LNCaP clone FGC (cell line): Measurements from ENCODE around the gene PADI2.

Experiments
- DNase-seq: peaks from one replicate; pipeline ENCODE4 v3.0.0-alpha.2; 2011; ENCODE audit warnings: low read depth
- H3K4me3 ChIP-seq: 2 replicates; pipeline ENCODE4 v1.5.1; 2011; ENCODE audit warnings: mild to moderate bottlenecking, low read depth, low read length, control low read depth
- TF ChIP-seq, protein P1 (sequence below): IDR thresholded peaks from 2 replicates; pipeline ENCODE4 v1.5.1; 2012; ENCODE audit warnings: mild to moderate bottlenecking; ENCODE audit not compliant: control insufficient read depth, insufficient read depth; ENCODE audit errors: extremely low read depth

Gene PADI2

DNA sequence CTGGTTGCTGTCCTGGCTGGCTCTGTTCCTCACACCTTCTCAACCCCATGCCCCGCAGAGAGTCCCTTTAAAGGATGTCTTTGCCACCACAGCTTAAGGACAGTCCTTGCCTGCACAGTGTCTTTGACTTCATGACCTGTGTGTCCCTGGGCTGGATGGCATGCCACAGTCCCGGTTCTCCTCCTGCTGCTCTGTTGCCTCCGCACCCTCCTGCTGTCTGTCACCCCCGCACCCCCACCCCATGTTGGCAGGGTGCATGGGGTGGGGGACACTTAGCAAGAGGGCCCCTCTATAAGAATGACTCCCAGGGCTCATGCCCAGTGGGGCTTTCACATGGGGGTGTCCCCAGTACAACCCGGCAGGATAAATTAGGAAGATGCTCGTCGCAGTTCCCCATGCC is 44.1 kb upstream of the PADI2 start:
- no peak for DNase-seq
- TF ChIP-seq, protein P1, sequence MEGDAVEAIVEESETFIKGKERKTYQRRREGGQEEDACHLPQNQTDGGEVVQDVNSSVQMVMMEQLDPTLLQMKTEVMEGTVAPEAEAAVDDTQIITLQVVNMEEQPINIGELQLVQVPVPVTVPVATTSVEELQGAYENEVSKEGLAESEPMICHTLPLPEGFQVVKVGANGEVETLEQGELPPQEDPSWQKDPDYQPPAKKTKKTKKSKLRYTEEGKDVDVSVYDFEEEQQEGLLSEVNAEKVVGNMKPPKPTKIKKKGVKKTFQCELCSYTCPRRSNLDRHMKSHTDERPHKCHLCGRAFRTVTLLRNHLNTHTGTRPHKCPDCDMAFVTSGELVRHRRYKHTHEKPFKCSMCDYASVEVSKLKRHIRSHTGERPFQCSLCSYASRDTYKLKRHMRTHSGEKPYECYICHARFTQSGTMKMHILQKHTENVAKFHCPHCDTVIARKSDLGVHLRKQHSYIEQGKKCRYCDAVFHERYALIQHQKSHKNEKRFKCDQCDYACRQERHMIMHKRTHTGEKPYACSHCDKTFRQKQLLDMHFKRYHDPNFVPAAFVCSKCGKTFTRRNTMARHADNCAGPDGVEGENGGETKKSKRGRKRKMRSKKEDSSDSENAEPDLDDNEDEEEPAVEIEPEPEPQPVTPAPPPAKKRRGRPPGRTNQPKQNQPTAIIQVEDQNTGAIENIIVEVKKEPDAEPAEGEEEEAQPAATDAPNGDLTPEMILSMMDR: no peak
- no peak overlapping the region for H3K4me3 ChIP-seq

DNA sequence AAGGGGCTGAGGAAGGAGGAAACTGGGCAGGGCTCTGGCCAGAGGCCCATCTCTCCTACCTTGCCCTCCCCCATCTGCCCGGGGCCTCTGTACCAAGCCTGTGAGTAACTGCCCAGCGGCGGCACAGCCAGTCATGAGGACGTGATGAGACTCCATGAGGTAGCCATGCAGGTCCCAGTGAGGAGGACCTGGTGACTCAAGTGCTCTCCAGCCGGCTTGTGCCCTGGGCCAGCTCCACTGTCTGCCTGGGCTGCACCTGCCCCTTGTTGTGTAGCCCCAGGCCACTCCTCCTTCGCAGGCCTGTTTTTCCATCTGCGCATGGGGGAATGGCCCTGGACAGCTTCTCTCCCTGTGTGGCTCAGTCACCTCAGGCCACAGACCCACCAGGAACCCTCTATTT is 43.7 kb upstream of the PADI2 start:
- DNase-seq: no peak
- TF ChIP-seq, protein P1: no peak
- H3K4me3 ChIP-seq: no peak overlapping the region

DNA sequence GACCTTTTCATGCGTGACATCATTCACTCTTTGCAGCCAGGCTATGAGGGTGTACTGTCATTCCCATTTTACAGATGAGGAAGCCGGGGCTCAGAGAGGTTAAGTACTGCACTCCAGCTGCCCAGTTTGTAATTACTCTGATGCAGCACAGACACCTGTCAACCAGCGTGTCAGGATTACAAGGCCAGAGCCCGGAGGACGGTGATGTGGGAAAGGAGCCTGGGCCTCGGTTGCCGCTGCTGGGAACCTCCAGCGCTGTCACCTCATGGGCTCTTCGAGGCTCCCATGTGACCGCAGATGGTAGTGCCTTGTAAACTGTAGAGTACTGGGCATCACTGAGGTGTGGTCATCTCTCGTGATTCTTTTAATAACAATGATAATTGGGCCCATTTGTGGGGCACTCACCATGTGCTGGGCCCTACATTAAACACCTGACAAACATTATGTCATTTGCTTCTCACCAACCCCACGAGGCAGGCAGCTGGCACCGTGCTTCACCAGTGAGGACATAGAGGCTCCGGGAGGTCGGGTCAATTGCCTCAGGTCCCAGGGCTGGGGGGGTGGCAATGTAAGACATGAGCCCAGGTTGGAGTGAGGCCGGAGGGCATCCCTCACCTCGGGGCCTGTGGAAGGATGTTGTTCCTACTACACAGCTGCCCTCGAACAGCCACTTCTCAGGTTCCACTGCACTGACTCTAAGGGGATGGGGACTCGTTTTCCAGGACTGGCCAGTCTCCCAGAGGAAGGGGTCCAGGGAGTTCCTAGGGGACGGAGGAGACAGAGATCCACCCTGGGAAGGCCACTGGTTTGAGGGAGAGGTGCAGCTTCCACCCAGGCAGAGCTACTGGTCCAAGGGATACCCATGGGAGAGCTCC is 42.9 kb upstream of the PADI2 start:
- TF ChIP-seq, protein P1: no peak
- DNase-seq: no peak
- no peak overlapping the region for H3K4me3 ChIP-seq

DNA sequence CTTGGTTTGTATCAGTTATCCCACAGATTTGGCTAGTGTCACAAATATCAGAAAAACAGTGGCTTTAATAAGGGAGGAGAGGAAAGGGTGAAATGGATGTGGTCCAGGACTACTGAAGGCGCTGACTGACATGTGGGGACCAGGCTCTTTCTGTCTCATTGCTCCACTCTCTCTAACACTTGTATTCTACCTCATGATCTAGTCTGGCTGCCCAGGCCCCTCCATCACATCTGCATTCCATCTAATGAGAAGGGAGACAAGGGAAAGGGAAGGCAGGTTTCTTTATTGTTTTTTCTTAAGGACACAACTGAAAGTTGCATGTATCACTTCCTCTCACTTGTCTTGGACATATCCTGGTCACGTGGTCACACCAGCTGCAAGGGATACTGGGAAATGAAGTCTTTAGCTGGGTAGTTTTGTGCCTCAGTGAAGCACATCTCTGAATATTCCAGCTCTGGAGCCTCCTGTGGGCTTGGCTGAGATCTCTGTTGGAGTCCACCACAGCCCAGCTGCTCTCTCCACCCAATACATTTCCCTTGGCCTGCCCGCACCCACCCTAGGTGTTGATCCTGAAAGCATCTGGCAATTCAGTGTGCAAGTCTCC is 42.0 kb upstream of the PADI2 start:
- no peak for DNase-seq
- TF ChIP-seq, protein P1: no peak
- no peak overlapping the region for H3K4me3 ChIP-seq

DNA sequence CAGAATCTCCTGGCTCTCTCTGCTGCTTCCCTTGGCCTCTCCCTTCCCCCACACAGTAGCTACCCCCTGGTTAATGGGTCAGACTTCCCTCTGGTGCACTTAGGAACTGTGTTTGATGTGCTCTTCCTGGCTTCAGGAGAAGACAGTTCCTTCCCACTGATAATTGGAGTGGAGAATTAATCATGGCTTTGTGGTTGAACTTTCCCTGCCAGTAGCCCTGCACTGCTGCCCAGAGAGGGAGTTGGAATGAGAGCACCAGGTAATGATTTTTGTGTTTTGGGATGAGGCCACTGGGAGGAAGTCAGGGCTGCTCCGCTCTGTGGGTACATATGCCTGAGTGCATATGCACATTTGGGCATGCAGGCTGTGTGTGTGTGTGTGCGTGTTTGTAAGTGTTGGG is 39.7 kb upstream of the PADI2 start:
- no peak for DNase-seq
- TF ChIP-seq, protein P1: no peak
- H3K4me3 ChIP-seq: no peak overlapping the region

DNA sequence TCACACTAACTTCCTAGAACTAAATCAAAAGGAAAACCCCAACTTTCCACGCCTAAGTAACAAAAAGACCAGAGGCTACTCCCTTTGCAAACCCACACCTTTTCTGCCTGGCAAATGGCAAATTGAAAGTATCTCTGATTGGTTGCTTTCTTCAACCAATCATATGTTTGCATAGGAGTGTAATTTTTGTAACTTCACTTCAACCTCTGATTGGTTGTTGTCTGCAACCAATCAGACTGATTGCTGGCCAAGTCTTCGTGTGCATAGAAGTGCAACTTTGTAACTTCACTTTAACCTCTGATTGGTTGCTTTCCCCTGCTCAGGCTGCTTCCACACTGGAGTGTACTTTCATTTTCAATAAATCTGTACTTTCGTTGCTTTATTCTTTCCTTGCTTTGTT is 36.9 kb upstream of the PADI2 start:
- TF ChIP-seq, protein P1: no peak
- no peak overlapping the region for H3K4me3 ChIP-seq
- DNase-seq: peak; percentile 11

DNA sequence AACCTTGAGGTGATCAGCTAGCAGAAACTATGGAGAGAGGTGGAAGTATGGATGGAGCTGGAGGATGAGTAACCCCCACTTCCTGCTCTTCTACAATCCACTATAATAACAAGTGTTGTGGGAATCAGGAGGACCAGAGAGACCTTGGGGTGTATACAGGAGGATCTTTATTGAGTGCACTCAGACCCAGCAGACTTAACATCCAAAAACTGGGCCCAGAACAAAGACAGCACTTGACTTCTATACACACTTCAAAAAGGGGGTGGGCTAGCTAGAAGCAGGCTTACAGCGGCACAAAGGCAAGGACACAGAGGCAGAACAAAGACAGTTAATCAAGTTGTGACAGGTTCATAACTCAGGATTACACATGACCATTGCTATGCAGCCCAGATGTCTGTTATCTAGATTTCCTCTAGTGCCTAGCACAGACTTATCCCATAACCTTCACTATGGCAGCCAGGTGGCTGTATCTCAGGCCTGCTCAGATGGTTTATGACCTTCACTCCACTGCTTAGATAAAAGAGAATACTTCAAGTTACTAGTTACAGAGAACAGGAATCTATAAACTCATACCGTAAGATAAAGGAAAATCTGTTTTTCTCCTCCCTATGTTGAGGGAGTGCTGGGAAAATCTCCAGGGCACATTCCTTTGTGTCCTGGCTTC is 36.1 kb upstream of the PADI2 start:
- no peak for DNase-seq
- H3K4me3 ChIP-seq: no peak overlapping the region
- TF ChIP-seq, protein P1: no peak
